Duodenal mucosa (tissue), 2 donors: ENCODE data around the gene OSBP.
"Not testable (repeated sequence)": the region's sequence is repeated elsewhere in the genome, so short reads cannot be mapped to it uniquely, and the experiment has no call there.

Source experiments
- H3K27ac ChIP-seq: one replicate; pipeline ENCODE4 v1.7.0; 2013; ENCODE audit warnings: low read depth, low read length
- H3K27me3 ChIP-seq, 2 donors: one replicate each; pipeline ENCODE4 v1.7.0; 2013; ENCODE audit warnings: low read length in 2 of 2, control low read depth in 1 of 2; ENCODE audit not compliant: insufficient read depth in 2 of 2, control insufficient read depth in 1 of 2
- H3K36me3 ChIP-seq, 2 donors: one replicate each; pipeline ENCODE4 v1.7.0; 2013; ENCODE audit warnings: low read length in 2 of 2, control low read depth in 1 of 2; ENCODE audit not compliant: insufficient read depth in 2 of 2, control insufficient read depth in 1 of 2
- H3K4me1 ChIP-seq, 2 donors: one replicate each; pipeline ENCODE4 v1.7.0; 2013; ENCODE audit warnings: low read length in 2 of 2, control low read depth in 1 of 2; ENCODE audit not compliant: insufficient read depth in 2 of 2, control insufficient read depth in 1 of 2
- H3K4me3 ChIP-seq, 2 donors: one replicate each; pipeline ENCODE4 v1.7.0; 2013; ENCODE audit warnings: low read length in 2 of 2, low read depth in 1 of 2
- H3K9ac ChIP-seq, 2 donors: one replicate each; pipeline ENCODE4 v1.7.0; 2013; ENCODE audit warnings: low read length in 2 of 2, low read depth in 1 of 2
- H3K9me3 ChIP-seq, 2 donors: one replicate each; pipeline ENCODE4 v1.7.0; 2013; ENCODE audit warnings: low read length in 2 of 2, control low read depth in 1 of 2; ENCODE audit not compliant: control insufficient read depth in 1 of 2

Gene OSBP

GRCh38 chr11:59556115-59556916 is 59.3 kb downstream of the OSBP start:
- H3K9ac ChIP-seq = peak overlapping the region in 1 of 2 donors; percentile 6
- no peaks in the 10 kb centered on the region for H3K9me3 ChIP-seq
- H3K27ac ChIP-seq = no peak overlapping the region
- H3K4me1 ChIP-seq = peaks cover 5 to 11% of the 10 kb centered on the region in 2 donors
- no peaks in the 10 kb centered on the region for H3K36me3 ChIP-seq
- peak overlapping the region; percentile 35 to 46 for H3K4me3 ChIP-seq
- peaks cover 0 to 5% of the 10 kb centered on the region in 2 donors for H3K27me3 ChIP-seq

GRCh38 chr11:59555601-59556114 is 59.9 kb downstream of the OSBP start:
- H3K4me1 ChIP-seq = peaks cover 11 to 13% of the 10 kb centered on the region in 2 donors
- peak overlapping the region; percentile 35 to 46 for H3K4me3 ChIP-seq
- H3K36me3 ChIP-seq = no peaks in the 10 kb centered on the region
- H3K27me3 ChIP-seq = peaks cover 0 to 5% of the 10 kb centered on the region in 2 donors
- H3K27ac ChIP-seq = no peak overlapping the region
- no peaks in the 10 kb centered on the region for H3K9me3 ChIP-seq
- H3K9ac ChIP-seq = peak overlapping the region in 1 of 2 donors; percentile 6

- Histone ChIP-seq H3K4me3 (no peak overlapping the region), H3K9me3 (no peaks in the 10 kb centered on the region), H3K4me1 (peaks cover 11 to 19% of the 10 kb centered on the region in 2 donors), H3K36me3 (no peaks in the 10 kb centered on the region), H3K27ac (no peak overlapping the region), H3K9ac (no peak overlapping the region), H3K27me3 (peaks cover 0 to 5% of the 10 kb centered on the region in 2 donors)
Observed at GRCh38 chr11:59553323-59553722, 62.3 kb downstream of the OSBP start.

GRCh38 chr11:59552844-59553243 is 62.7 kb downstream of the OSBP start:
- no peaks in the 10 kb centered on the region for H3K36me3 ChIP-seq
- H3K27me3 ChIP-seq = peaks cover 0 to 5% of the 10 kb centered on the region in 2 donors
- H3K9me3 ChIP-seq = no peaks in the 10 kb centered on the region
- no peak overlapping the region for H3K9ac ChIP-seq
- H3K27ac ChIP-seq = no peak overlapping the region
- no peak overlapping the region for H3K4me3 ChIP-seq
- peaks cover 11 to 16% of the 10 kb centered on the region in 2 donors for H3K4me1 ChIP-seq

- H3K9me3 ChIP-seq = no peaks in the 10 kb centered on the region
- no peaks in the 10 kb centered on the region for H3K36me3 ChIP-seq
- peaks cover 11 to 14% of the 10 kb centered on the region in 2 donors for H3K4me1 ChIP-seq
- peaks cover 0 to 5% of the 10 kb centered on the region in 2 donors for H3K27me3 ChIP-seq
- peak overlapping the region; percentile 85 to 86 for H3K4me3 ChIP-seq
- H3K27ac ChIP-seq = no peak overlapping the region
- H3K9ac ChIP-seq = peak overlapping the region in 1 of 2 donors; percentile 50
Observed at GRCh38 chr11:59551659-59552521, 63.7 kb downstream of the OSBP start.

GRCh38 chr11:59550842-59551658 is 64.5 kb downstream of the OSBP start:
- H3K4me1 ChIP-seq = peaks cover 11 to 14% of the 10 kb centered on the region in 2 donors
- no peaks in the 10 kb centered on the region for H3K36me3 ChIP-seq
- H3K4me3 ChIP-seq = peak overlapping the region; percentile 85 to 86
- H3K9ac ChIP-seq = peak overlapping the region; percentile 50 to 66
- H3K27ac ChIP-seq = peak overlapping the region; percentile 6
- peaks cover 0 to 5% of the 10 kb centered on the region in 2 donors for H3K27me3 ChIP-seq
- no peaks in the 10 kb centered on the region for H3K9me3 ChIP-seq

- H3K27ac ChIP-seq = peak overlapping the region; percentile 6
- H3K27me3 ChIP-seq = no peaks in the 10 kb centered on the region
- no peaks in the 10 kb centered on the region for H3K36me3 ChIP-seq
- H3K4me1 ChIP-seq = peaks cover 7 to 14% of the 10 kb centered on the region in 2 donors
- peak overlapping the region; percentile 50 to 66 for H3K9ac ChIP-seq
- H3K4me3 ChIP-seq = peak overlapping the region; percentile 85 to 86
- no peaks in the 10 kb centered on the region for H3K9me3 ChIP-seq
Observed at GRCh38 chr11:59550368-59550841, 65.2 kb downstream of the OSBP start.

- H3K9ac ChIP-seq = no peak overlapping the region
- H3K36me3 ChIP-seq = no peaks in the 10 kb centered on the region
- H3K9me3 ChIP-seq = no peaks in the 10 kb centered on the region
- H3K27ac ChIP-seq = no peak overlapping the region
- no peak overlapping the region for H3K4me3 ChIP-seq
- H3K4me1 ChIP-seq = peaks cover 7 to 14% of the 10 kb centered on the region in 2 donors
- no peaks in the 10 kb centered on the region for H3K27me3 ChIP-seq
Observed at GRCh38 chr11:59548309-59548656, 67.3 kb downstream of the OSBP start.

- not testable (repeated sequence) for H3K9me3 ChIP-seq, H3K27ac ChIP-seq, H3K9ac ChIP-seq, H3K36me3 ChIP-seq, H3K4me3 ChIP-seq, H3K27me3 ChIP-seq
- H3K4me1 ChIP-seq = peaks cover 7 to 14% of the 10 kb centered on the region in 2 donors
Observed at GRCh38 chr11:59547605-59548308, 67.8 kb downstream of the OSBP start.
